ENCODE measurements around the gene INPP5A.

Gene INPP5A

GRCh38 chr10:132698761-132699391 lies 161.3 kb downstream of the INPP5A start:
- peaks cover 2% of the 10 kb centered on the region for H3K4me1 ChIP-seq (ENCODE audit: insufficient read depth, insufficient read length)
- DNase-seq (ENCODE audit: low read depth, low spot score) = no peak
- no peak overlapping the region for H3K4me3 ChIP-seq (ENCODE audit: insufficient read length, low read depth)
- TF ChIP-seq YY1 (IDR thresholded peaks at IDR 0.05; ENCODE audit: insufficient read depth, insufficient read length) (no peak), ZNF274 (IDR thresholded peaks at IDR 0.05; ENCODE audit: low read depth, low read length) (no peak), SUZ12 (IDR thresholded peaks at IDR 0.05; ENCODE audit: extremely low read depth, insufficient read depth, insufficient read length) (no peak)
- no peak overlapping the region for H3K9ac ChIP-seq (ENCODE audit: insufficient read length, low read depth)
- H3K9me3 ChIP-seq (ENCODE audit: insufficient read depth, low read length) = peaks cover 10% of the 10 kb centered on the region
- no peaks in the 10 kb centered on the region for H3K36me3 ChIP-seq (ENCODE audit: insufficient read depth, insufficient read length, low read length)
- H3K27me3 ChIP-seq (ENCODE audit: insufficient read depth, insufficient read length) = no peaks in the 10 kb centered on the region

GRCh38 chr10:132699411-132700155 lies 162.0 kb downstream of the INPP5A start:
- H3K9me3 ChIP-seq (ENCODE audit: insufficient read depth, low read length) = peaks cover 8% of the 10 kb centered on the region
- DNase-seq (ENCODE audit: low read depth, low spot score) = no peak
- H3K4me1 ChIP-seq (ENCODE audit: insufficient read depth, insufficient read length) = peaks cover 2% of the 10 kb centered on the region
- H3K27me3 ChIP-seq (ENCODE audit: insufficient read depth, insufficient read length) = no peaks in the 10 kb centered on the region
- no peak overlapping the region for H3K4me3 ChIP-seq (ENCODE audit: insufficient read length, low read depth)
- no peaks in the 10 kb centered on the region for H3K36me3 ChIP-seq (ENCODE audit: insufficient read depth, insufficient read length, low read length)
- TF ChIP-seq ZNF274 (IDR thresholded peaks at IDR 0.05; ENCODE audit: low read depth, low read length) (no peak), SUZ12 (IDR thresholded peaks at IDR 0.05; ENCODE audit: extremely low read depth, insufficient read depth, insufficient read length) (no peak), YY1 (IDR thresholded peaks at IDR 0.05; ENCODE audit: insufficient read depth, insufficient read length) (no peak)
- no peak overlapping the region for H3K9ac ChIP-seq (ENCODE audit: insufficient read length, low read depth)

- H3K4me3 ChIP-seq (ENCODE audit: insufficient read length, low read depth) = no peak overlapping the region
- no peak for TF ChIP-seq ZNF274 (IDR thresholded peaks at IDR 0.05; ENCODE audit: low read depth, low read length)
- TF ChIP-seq SUZ12 (IDR thresholded peaks at IDR 0.05; ENCODE audit: extremely low read depth, insufficient read depth, insufficient read length) = no peak
- TF ChIP-seq YY1 (IDR thresholded peaks at IDR 0.05; ENCODE audit: insufficient read depth, insufficient read length) = no peak
- no peaks in the 10 kb centered on the region for H3K27me3 ChIP-seq (ENCODE audit: insufficient read depth, insufficient read length)
- H3K4me1 ChIP-seq (ENCODE audit: insufficient read depth, insufficient read length) = peaks cover 2% of the 10 kb centered on the region
- no peak for DNase-seq (ENCODE audit: low read depth, low spot score)
- H3K36me3 ChIP-seq (ENCODE audit: insufficient read depth, insufficient read length, low read length) = peaks cover 2% of the 10 kb centered on the region
- H3K9ac ChIP-seq (ENCODE audit: insufficient read length, low read depth) = no peak overlapping the region
- H3K9me3 ChIP-seq (ENCODE audit: insufficient read depth, low read length) = peaks cover 7% of the 10 kb centered on the region; the same call in 1 of the 2 replicates
Observed at GRCh38 chr10:132700156-132701098, 162.8 kb downstream of the INPP5A start.

- Histone ChIP-seq H3K9ac (ENCODE audit: insufficient read length, low read depth) (no peak overlapping the region), H3K36me3 (ENCODE audit: insufficient read depth, insufficient read length, low read length) (peaks cover 3% of the 10 kb centered on the region), H3K4me3 (ENCODE audit: insufficient read length, low read depth) (no peak overlapping the region), H3K9me3 (ENCODE audit: insufficient read depth, low read length) (peaks cover 14% of the 10 kb centered on the region), H3K4me1 (ENCODE audit: insufficient read depth, insufficient read length) (peaks cover 2% of the 10 kb centered on the region), H3K27me3 (ENCODE audit: insufficient read depth, insufficient read length) (no peaks in the 10 kb centered on the region)
- TF ChIP-seq SUZ12 (IDR thresholded peaks at IDR 0.05; ENCODE audit: extremely low read depth, insufficient read depth, insufficient read length) (no peak), ZNF274 (IDR thresholded peaks at IDR 0.05; ENCODE audit: low read depth, low read length) (no peak), YY1 (IDR thresholded peaks at IDR 0.05; ENCODE audit: insufficient read depth, insufficient read length) (no peak)
- DNase-seq (ENCODE audit: low read depth, low spot score) = no peak
Observed at GRCh38 chr10:132701099-132701845, 163.7 kb downstream of the INPP5A start.

- no peaks in the 10 kb centered on the region for H3K27me3 ChIP-seq (ENCODE audit: insufficient read depth, insufficient read length)
- H3K36me3 ChIP-seq (ENCODE audit: insufficient read depth, insufficient read length, low read length) = peaks cover 3% of the 10 kb centered on the region
- no peak overlapping the region for H3K4me3 ChIP-seq (ENCODE audit: insufficient read length, low read depth)
- no peak overlapping the region for H3K9ac ChIP-seq (ENCODE audit: insufficient read length, low read depth)
- no peak for TF ChIP-seq ZNF274 (IDR thresholded peaks at IDR 0.05; ENCODE audit: low read depth, low read length)
- TF ChIP-seq SUZ12 (IDR thresholded peaks at IDR 0.05; ENCODE audit: extremely low read depth, insufficient read depth, insufficient read length) = no peak
- no peak for TF ChIP-seq YY1 (IDR thresholded peaks at IDR 0.05; ENCODE audit: insufficient read depth, insufficient read length)
- DNase-seq (ENCODE audit: low read depth, low spot score) = no peak
- peaks cover 19% of the 10 kb centered on the region for H3K9me3 ChIP-seq (ENCODE audit: insufficient read depth, low read length)
- H3K4me1 ChIP-seq (ENCODE audit: insufficient read depth, insufficient read length) = peaks cover 2% of the 10 kb centered on the region
Observed at GRCh38 chr10:132701846-132702190, 164.2 kb downstream of the INPP5A start.

GRCh38 chr10:132702601-132703418 lies 165.2 kb downstream of the INPP5A start:
- Histone ChIP-seq H3K36me3 (ENCODE audit: insufficient read depth, insufficient read length, low read length) (peaks cover 3% of the 10 kb centered on the region), H3K9me3 (ENCODE audit: insufficient read depth, low read length) (peaks cover 21% of the 10 kb centered on the region), H3K4me1 (ENCODE audit: insufficient read depth, insufficient read length) (peaks cover 2% of the 10 kb centered on the region), H3K9ac (ENCODE audit: insufficient read length, low read depth) (no peak overlapping the region), H3K4me3 (ENCODE audit: insufficient read length, low read depth) (no peak overlapping the region), H3K27me3 (ENCODE audit: insufficient read depth, insufficient read length) (no peaks in the 10 kb centered on the region)
- DNase-seq (ENCODE audit: low read depth, low spot score) = no peak
- TF ChIP-seq ZNF274 (IDR thresholded peaks at IDR 0.05; ENCODE audit: low read depth, low read length) (no peak), YY1 (IDR thresholded peaks at IDR 0.05; ENCODE audit: insufficient read depth, insufficient read length) (no peak), SUZ12 (IDR thresholded peaks at IDR 0.05; ENCODE audit: extremely low read depth, insufficient read depth, insufficient read length) (no peak)
